ENCODE measurements around the gene SLC35G1.

Gene SLC35G1

DNA sequence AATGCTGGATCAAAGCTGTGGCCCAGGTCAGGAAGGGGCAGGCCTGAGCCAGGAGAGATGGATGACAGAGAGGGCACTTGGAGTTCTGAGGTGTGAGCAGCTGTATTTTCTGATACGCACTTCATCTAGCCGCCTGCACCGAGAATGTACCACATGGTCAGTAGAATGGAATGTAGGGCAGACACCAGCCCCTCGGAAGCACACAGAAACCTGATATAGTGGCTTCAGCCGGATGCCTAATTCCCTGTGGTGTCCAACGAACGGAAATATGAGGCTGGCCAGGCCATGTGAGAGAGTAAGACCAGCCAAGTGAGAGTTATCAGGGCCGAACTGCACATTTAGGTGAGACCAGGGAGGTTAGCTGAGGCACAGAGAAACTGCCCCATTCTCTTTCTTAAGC is 53.3 kb downstream of the SLC35G1 start:
- DNase-seq = no peak

DNA sequence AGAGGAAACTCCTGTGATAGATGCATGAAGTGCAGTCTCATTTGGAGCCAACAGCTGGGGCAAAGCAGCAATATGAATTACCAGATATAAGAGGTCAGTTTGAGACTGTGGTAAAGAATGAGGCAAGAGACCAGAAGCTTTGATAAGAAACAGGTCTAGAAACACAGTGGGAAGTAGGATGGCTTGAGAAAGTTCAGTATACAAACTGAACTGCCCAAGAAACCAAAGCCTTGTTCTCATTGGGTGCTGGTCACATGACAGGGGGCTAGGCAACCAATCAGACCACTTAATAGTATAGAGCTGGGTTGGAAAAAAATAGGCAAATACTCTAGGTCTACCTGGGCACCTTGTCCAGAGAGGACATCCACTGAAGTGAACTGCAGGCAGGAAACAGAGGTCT is 53.7 kb downstream of the SLC35G1 start:
- no peak for DNase-seq
- TF ChIP-seq, protein P1, sequence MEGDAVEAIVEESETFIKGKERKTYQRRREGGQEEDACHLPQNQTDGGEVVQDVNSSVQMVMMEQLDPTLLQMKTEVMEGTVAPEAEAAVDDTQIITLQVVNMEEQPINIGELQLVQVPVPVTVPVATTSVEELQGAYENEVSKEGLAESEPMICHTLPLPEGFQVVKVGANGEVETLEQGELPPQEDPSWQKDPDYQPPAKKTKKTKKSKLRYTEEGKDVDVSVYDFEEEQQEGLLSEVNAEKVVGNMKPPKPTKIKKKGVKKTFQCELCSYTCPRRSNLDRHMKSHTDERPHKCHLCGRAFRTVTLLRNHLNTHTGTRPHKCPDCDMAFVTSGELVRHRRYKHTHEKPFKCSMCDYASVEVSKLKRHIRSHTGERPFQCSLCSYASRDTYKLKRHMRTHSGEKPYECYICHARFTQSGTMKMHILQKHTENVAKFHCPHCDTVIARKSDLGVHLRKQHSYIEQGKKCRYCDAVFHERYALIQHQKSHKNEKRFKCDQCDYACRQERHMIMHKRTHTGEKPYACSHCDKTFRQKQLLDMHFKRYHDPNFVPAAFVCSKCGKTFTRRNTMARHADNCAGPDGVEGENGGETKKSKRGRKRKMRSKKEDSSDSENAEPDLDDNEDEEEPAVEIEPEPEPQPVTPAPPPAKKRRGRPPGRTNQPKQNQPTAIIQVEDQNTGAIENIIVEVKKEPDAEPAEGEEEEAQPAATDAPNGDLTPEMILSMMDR (IDR thresholded peaks at IDR 0.05; ENCODE audit: low read depth, low read length) = no peak
- Histone ChIP-seq H3K4me1 (no peaks in the 10 kb centered on the region), H3K27me3 (no peaks in the 10 kb centered on the region), H3K9me3 (no peaks in the 10 kb centered on the region), H3K36me3 (no peaks in the 10 kb centered on the region), H3K4me3 (ENCODE audit: low read depth, low read length) (no peak overlapping the region)

More for the DNA sequence above, 53.3 kb downstream of the SLC35G1 start:
- Histone ChIP-seq H3K36me3 (no peaks in the 10 kb centered on the region), H3K27me3 (no peaks in the 10 kb centered on the region), H3K4me1 (no peaks in the 10 kb centered on the region), H3K4me3 (ENCODE audit: low read depth, low read length) (no peak overlapping the region), H3K9me3 (no peaks in the 10 kb centered on the region)
- TF ChIP-seq, protein P1 (IDR thresholded peaks at IDR 0.05; ENCODE audit: low read depth, low read length) = no peak

DNA sequence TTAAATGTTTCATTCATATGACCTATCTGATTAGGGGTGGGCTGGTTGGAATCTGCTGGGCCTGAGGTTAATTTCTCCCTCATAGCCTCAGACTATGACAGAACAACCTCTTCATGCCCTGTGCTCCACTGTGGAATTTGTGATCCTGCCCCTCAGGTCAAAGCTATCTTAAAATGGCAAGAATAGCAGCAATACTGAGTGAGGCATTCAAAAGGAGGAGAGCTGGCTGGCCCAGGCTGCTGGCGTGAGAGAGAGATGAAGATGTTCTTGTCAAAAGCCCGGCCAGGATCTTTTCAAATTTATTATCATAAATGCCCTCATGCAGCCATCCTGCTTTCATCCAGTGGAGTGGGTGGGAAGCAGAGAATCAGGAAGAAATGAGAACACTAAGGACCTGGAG is 58.1 kb downstream of the SLC35G1 start:
- Histone ChIP-seq H3K4me3 (ENCODE audit: low read depth, low read length) (no peak overlapping the region), H3K4me1 (no peaks in the 10 kb centered on the region), H3K27me3 (no peaks in the 10 kb centered on the region), H3K9me3 (no peaks in the 10 kb centered on the region), H3K36me3 (no peaks in the 10 kb centered on the region)
- no peak for DNase-seq
- TF ChIP-seq, protein P1 (IDR thresholded peaks at IDR 0.05; ENCODE audit: low read depth, low read length) = no peak
